Mucosa of descending colon (tissue), 3 donors: Measurements from ENCODE around the gene OR51V1. TPM values are rescaled to one million over a fixed set of nuclear protein-coding genes. Genes with fewer than 3 reads are reported as not detected.

Experiments
- ATAC-seq: fragments of 200-7000 bp; cut with Tn5 transposase; one replicate; pipeline ENCODE4 v1.9.1; 2020; ENCODE audit warnings: mild to moderate bottlenecking, moderate library complexity
- DNase-seq, 3 donors: peaks; one replicate each; pipeline ENCODE4 v3.0.0-alpha.2; 2020
- H3K36me3 ChIP-seq: fragments of 200-600 bp; one replicate; pipeline ENCODE4 v1.8.0; 2021; ENCODE audit warnings: low read depth, mild to moderate bottlenecking
- H3K4me1 ChIP-seq: fragments of 200-600 bp; one replicate; pipeline ENCODE4 v1.8.0; 2021; ENCODE audit warnings: low read depth, mild to moderate bottlenecking
- H3K4me3 ChIP-seq: fragments of 200-600 bp; one replicate; pipeline ENCODE4 v1.8.0; 2021; ENCODE audit warnings: mild to moderate bottlenecking
- H3K9me3 ChIP-seq: fragments of 200-600 bp; one replicate; pipeline ENCODE4 v1.8.0; 2021; ENCODE audit warnings: mild to moderate bottlenecking
- CTCF ChIP-seq: fragments of 200-600 bp; IDR thresholded peaks from one replicate; pipeline ENCODE4 v1.8.0; 2022; ENCODE audit warnings: antibody characterized with exemption, mild to moderate bottlenecking
- intact Hi-C, 2 donors: fragments of 100-400 bp; cut with DNase I in 1 of 2; cut with micrococcal nuclease in 1 of 2; formaldehyde crosslinking; loops; one replicate each; pipeline versions ENCODE4 v1.11.0 to v1.11.1; 2022; cut with DNase I, micrococcal nuclease
- total RNA-seq, 3 donors: library from RNA; stranded (reverse); fragmentation: NEBNext Ultra II Directional in 2 of 3; extraction: Animal tissue kit (Norgen Biotek cat#: 25700) in 2 of 3; gene quantifications; one replicate each; pipeline versions ENCODE4 v1.2.1 to v1.2.4, GENCODE V29; 2021 to 2023
- donor health status: DM: no; HTN: no; CAD: no; lungs with moderate emphysema.
- donor health status: DM: no; HTN: no; CAD: no.
- donor health status: DM: no; HTN: yes; CAD: no.

OR51V1 gene
- total RNA-seq, 3 donors from 2014 or later, result not detected

- H3K36me3 ChIP-seq, result no peaks in the 10 kb centered on the region
- no peak within 1 kb of the TSS for H3K4me3 ChIP-seq
- ATAC-seq (no peak), DNase-seq (no peak)
- no peaks in the 10 kb centered on the region for H3K4me1 ChIP-seq
- no peak for TF ChIP-seq CTCF
- intact Hi-C loops, result no loop called here
- no peaks in the 10 kb centered on the region for H3K9me3 ChIP-seq
Observed at GRCh38 chr11:5234381-5234834, 33.9 kb upstream of the OR51V1 start, which contains the start of gene HBD. Gene HBD, minus strand, starts transcription at chr11:5234483. Its CDS starts 50 bp downstream, at chr11:5234433.

GRCh38 chr11:5233307-5233706 is 32.8 kb upstream of the OR51V1 start:
- H3K4me1 ChIP-seq, result no peaks in the 10 kb centered on the region
- no peak for DNase-seq
- H3K36me3 ChIP-seq, result no peaks in the 10 kb centered on the region
- ATAC-seq, result no peak
- no peak overlapping the region for H3K4me3 ChIP-seq
- H3K9me3 ChIP-seq, result no peaks in the 10 kb centered on the region
- intact Hi-C loops, result no loop called here
- TF ChIP-seq CTCF, result no peak

- no peaks in the 10 kb centered on the region for H3K9me3 ChIP-seq
- TF ChIP-seq CTCF, result no peak
- ATAC-seq, result no peak
Observed at GRCh38 chr11:5232821-5233220, 32.3 kb upstream of the OR51V1 start.

GRCh38 chr11:5232176-5232575 is 31.7 kb upstream of the OR51V1 start:
- intact Hi-C loops, result no loop called here

More at GRCh38 chr11:5232821-5233220, 32.3 kb upstream of the OR51V1 start:
- intact Hi-C loops, result no loop called here
- Histone ChIP-seq H3K36me3 (no peaks in the 10 kb centered on the region), H3K4me1 (no peaks in the 10 kb centered on the region), H3K4me3 (no peak overlapping the region)
- no peak for DNase-seq

GRCh38 chr11:5231111-5231510 is 30.6 kb upstream of the OR51V1 start:
- no peaks in the 10 kb centered on the region for H3K36me3 ChIP-seq
- no peak for TF ChIP-seq CTCF
- no peak for DNase-seq
- intact Hi-C loops, result no loop called here
- H3K9me3 ChIP-seq, result no peaks in the 10 kb centered on the region
- H3K4me3 ChIP-seq, result no peak overlapping the region
- ATAC-seq, result no peak
- no peaks in the 10 kb centered on the region for H3K4me1 ChIP-seq

More at GRCh38 chr11:5232176-5232575, 31.7 kb upstream of the OR51V1 start:
- no peaks in the 10 kb centered on the region for H3K36me3 ChIP-seq
- DNase-seq, result no peak
- ATAC-seq, result no peak
- no peak for TF ChIP-seq CTCF
- H3K9me3 ChIP-seq, result no peaks in the 10 kb centered on the region
- H3K4me3 ChIP-seq, result no peak overlapping the region
- H3K4me1 ChIP-seq, result no peaks in the 10 kb centered on the region

- intact Hi-C loops, result no loop called here
- no peak for TF ChIP-seq CTCF
- no peak for DNase-seq
- Histone ChIP-seq H3K4me1 (no peaks in the 10 kb centered on the region), H3K9me3 (no peaks in the 10 kb centered on the region), H3K36me3 (no peaks in the 10 kb centered on the region), H3K4me3 (no peak overlapping the region)
- no peak for ATAC-seq
Observed at GRCh38 chr11:5230266-5230665, 29.8 kb upstream of the OR51V1 start.
